ENCODE measurements around the gene CROCC2. TPM values are rescaled to one million over a fixed set of nuclear protein-coding genes. Genes with fewer than 3 reads are reported as not detected.

The CROCC2 gene
- total and polyA plus RNA-seq, 2 of the 13 experiments (the other 11 are each of a cell fraction or from before 2014, with no cell fraction given), result not detected

DNA sequence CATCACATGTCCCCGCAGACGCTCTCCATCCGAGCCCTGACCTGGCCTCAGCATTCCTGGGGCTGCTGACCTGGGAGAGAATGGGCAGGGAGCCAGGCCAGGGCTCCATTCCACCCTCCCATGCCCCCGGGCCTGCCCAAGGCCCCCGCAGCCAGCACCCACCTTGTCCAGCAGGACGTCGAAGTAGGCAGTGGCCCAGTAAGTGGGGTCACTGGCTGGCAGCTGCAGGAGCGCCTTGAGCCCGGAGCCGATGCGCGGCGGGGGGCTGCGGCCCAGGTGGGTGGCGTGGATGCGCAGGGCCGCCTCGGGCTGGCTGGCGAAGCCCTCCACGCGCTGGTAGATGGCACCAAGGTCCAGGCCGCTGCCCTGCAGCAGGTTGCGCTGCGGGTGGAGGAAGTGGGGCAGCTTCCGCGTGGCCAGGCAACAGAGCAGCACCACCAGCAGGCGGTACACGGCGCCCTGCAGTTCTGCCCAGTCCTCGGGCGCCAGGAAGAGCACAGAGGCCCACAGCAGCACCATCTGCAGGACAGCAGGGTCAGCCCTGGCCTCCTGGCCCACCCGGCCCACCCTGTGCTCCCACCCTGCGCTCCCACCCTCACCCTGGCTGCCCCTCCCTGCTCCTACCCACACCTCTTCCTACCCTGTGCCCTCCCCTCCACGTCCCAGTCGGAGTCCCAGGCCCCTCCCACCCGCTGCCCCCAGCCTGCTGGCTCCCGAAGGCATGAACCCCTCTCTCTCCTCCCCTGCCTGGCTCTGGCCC, 17.8 kb upstream of the CROCC2 start (continued):
- TF ChIP-seq, protein P1, sequence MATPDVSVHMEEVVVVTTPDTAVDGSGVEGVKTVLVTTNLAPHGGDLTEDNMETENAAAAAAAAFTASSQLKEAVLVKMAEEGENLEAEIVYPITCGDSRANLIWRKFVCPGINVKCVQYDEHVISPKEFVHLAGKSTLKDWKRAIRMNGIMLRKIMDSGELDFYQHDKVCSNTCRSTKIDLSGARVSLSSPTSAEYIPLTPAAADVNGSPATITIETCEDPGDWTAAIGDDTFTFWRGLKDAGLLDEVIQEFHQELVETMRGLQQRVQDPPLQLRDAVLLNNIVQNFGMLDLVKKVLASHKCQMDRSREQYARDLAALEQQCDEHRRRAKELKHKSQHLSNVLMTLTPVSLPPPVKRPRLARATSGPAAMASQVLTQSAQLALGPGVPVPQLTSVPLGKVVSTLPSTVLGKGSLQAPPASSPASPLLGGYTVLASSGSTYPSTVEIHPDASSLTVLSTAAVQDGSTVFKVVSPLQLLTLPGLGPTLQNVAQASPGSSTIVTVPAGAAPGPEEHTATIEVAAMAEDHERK (CRISPR knock-in tag; IDR thresholded peaks at IDR 0.05; ENCODE audit: low read depth), result no peak
- TF ChIP-seq ZSCAN12 (CRISPR knock-in tag; IDR thresholded peaks at IDR 0.05) (no peak), ZNF160 (CRISPR knock-in tag; IDR thresholded peaks at IDR 0.05) (no peak), PRMT3 (CRISPR knock-in tag; IDR thresholded peaks at IDR 0.05; ENCODE audit: borderline replicate concordance, low read depth) (no peak), CBX5 (CRISPR knock-in tag; IDR thresholded peaks at IDR 0.05; ENCODE audit: borderline replicate concordance) (no peak), GABPB1 (CRISPR knock-in tag; IDR thresholded peaks at IDR 0.05) (peak; percentile 14; the same call in 1 of the 2 replicates), SPEN (CRISPR knock-in tag; IDR thresholded peaks at IDR 0.05; ENCODE audit: low read depth) (0 out of 2 replicates have a peak, but pooled peaks have one; percentile 15), NCOA5 (CRISPR knock-in tag; IDR thresholded peaks at IDR 0.05) (no peak)
- TF ChIP-seq, protein P2, sequence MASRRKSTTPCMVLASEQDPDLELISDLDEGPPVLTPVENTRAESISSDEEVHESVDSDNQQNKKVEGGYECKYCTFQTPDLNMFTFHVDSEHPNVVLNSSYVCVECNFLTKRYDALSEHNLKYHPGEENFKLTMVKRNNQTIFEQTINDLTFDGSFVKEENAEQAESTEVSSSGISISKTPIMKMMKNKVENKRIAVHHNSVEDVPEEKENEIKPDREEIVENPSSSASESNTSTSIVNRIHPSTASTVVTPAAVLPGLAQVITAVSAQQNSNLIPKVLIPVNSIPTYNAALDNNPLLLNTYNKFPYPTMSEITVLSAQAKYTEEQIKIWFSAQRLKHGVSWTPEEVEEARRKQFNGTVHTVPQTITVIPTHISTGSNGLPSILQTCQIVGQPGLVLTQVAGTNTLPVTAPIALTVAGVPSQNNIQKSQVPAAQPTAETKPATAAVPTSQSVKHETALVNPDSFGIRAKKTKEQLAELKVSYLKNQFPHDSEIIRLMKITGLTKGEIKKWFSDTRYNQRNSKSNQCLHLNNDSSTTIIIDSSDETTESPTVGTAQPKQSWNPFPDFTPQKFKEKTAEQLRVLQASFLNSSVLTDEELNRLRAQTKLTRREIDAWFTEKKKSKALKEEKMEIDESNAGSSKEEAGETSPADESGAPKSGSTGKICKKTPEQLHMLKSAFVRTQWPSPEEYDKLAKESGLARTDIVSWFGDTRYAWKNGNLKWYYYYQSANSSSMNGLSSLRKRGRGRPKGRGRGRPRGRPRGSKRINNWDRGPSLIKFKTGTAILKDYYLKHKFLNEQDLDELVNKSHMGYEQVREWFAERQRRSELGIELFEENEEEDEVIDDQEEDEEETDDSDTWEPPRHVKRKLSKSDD (CRISPR knock-in tag; IDR thresholded peaks at IDR 0.05; ENCODE audit: low read depth), result peak; percentile 54; the same call in 1 of the 2 replicates
- TF ChIP-seq, protein P3, sequence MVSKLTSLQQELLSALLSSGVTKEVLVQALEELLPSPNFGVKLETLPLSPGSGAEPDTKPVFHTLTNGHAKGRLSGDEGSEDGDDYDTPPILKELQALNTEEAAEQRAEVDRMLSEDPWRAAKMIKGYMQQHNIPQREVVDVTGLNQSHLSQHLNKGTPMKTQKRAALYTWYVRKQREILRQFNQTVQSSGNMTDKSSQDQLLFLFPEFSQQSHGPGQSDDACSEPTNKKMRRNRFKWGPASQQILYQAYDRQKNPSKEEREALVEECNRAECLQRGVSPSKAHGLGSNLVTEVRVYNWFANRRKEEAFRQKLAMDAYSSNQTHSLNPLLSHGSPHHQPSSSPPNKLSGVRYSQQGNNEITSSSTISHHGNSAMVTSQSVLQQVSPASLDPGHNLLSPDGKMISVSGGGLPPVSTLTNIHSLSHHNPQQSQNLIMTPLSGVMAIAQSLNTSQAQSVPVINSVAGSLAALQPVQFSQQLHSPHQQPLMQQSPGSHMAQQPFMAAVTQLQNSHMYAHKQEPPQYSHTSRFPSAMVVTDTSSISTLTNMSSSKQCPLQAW (CRISPR knock-in tag; IDR thresholded peaks at IDR 0.05), result no peak
- TF ChIP-seq, protein P4, sequence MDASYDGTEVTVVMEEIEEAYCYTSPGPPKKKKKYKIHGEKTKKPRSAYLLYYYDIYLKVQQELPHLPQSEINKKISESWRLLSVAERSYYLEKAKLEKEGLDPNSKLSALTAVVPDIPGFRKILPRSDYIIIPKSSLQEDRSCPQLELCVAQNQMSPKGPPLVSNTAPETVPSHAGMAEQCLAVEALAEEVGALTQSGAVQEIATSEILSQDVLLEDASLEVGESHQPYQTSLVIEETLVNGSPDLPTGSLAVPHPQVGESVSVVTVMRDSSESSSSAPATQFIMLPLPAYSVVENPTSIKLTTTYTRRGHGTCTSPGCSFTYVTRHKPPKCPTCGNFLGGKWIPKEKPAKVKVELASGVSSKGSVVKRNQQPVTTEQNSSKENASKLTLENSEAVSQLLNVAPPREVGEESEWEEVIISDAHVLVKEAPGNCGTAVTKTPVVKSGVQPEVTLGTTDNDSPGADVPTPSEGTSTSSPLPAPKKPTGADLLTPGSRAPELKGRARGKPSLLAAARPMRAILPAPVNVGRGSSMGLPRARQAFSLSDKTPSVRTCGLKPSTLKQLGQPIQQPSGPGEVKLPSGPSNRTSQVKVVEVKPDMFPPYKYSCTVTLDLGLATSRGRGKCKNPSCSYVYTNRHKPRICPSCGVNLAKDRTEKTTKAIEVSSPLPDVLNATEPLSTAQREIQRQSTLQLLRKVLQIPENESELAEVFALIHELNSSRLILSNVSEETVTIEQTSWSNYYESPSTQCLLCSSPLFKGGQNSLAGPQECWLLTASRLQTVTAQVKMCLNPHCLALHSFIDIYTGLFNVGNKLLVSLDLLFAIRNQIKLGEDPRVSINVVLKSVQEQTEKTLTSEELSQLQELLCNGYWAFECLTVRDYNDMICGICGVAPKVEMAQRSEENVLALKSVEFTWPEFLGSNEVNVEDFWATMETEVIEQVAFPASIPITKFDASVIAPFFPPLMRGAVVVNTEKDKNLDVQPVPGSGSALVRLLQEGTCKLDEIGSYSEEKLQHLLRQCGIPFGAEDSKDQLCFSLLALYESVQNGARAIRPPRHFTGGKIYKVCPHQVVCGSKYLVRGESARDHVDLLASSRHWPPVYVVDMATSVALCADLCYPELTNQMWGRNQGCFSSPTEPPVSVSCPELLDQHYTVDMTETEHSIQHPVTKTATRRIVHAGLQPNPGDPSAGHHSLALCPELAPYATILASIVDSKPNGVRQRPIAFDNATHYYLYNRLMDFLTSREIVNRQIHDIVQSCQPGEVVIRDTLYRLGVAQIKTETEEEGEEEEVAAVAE (CRISPR knock-in tag; IDR thresholded peaks at IDR 0.05; ENCODE audit: borderline replicate concordance), result no peak
- TF ChIP-seq, protein P5, sequence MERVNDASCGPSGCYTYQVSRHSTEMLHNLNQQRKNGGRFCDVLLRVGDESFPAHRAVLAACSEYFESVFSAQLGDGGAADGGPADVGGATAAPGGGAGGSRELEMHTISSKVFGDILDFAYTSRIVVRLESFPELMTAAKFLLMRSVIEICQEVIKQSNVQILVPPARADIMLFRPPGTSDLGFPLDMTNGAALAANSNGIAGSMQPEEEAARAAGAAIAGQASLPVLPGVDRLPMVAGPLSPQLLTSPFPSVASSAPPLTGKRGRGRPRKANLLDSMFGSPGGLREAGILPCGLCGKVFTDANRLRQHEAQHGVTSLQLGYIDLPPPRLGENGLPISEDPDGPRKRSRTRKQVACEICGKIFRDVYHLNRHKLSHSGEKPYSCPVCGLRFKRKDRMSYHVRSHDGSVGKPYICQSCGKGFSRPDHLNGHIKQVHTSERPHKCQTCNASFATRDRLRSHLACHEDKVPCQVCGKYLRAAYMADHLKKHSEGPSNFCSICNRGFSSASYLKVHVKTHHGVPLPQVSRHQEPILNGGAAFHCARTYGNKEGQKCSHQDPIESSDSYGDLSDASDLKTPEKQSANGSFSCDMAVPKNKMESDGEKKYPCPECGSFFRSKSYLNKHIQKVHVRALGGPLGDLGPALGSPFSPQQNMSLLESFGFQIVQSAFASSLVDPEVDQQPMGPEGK (CRISPR knock-in tag; IDR thresholded peaks at IDR 0.05), result no peak
- TF ChIP-seq, protein P6, sequence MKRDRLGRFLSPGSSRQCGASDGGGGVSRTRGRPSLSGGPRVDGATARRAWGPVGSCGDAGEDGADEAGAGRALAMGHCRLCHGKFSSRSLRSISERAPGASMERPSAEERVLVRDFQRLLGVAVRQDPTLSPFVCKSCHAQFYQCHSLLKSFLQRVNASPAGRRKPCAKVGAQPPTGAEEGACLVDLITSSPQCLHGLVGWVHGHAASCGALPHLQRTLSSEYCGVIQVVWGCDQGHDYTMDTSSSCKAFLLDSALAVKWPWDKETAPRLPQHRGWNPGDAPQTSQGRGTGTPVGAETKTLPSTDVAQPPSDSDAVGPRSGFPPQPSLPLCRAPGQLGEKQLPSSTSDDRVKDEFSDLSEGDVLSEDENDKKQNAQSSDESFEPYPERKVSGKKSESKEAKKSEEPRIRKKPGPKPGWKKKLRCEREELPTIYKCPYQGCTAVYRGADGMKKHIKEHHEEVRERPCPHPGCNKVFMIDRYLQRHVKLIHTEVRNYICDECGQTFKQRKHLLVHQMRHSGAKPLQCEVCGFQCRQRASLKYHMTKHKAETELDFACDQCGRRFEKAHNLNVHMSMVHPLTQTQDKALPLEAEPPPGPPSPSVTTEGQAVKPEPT (CRISPR knock-in tag; IDR thresholded peaks at IDR 0.05; ENCODE audit: low read depth), result no peak

Measured in HepG2 (cell line).